Keratinocyte (primary cell): ENCODE results near the gene CAPNS2. TPM values are rescaled to one million over a fixed set of nuclear protein-coding genes. Genes with fewer than 3 reads are reported as not detected.

Experiments used
- DNase-seq: peaks from one replicate; pipeline ENCODE4 v3.0.0-alpha.2; 2011; ENCODE audit warnings: low read depth, missing footprints, low spot score
- FAIRE-seq: peaks from 2 replicates; lab custom pipeline; 2011; peaks lifted over from hg19 to GRCh38; lab: Jason Lieb, UNC
- H2AFZ ChIP-seq: 2 replicates; pipeline ENCODE4 v1.6.0; 2012; ENCODE audit warnings: low read length, control low read depth, inconsistent platforms; ENCODE audit not compliant: control insufficient read depth
- H3K27ac ChIP-seq: 2 replicates; pipeline ENCODE4 v1.5.1; 2011; ENCODE audit warnings: low read length; ENCODE audit not compliant: control insufficient read depth, insufficient read depth
- H3K27me3 ChIP-seq: 3 replicates; pipeline ENCODE4 v1.6.0; 2011; ENCODE audit warnings: low read length; ENCODE audit not compliant: control insufficient read depth, insufficient read depth; ENCODE audit errors: extremely low read depth
- H3K36me3 ChIP-seq, 2 experiments: 2 replicates in 1 of 2; 3 replicates in 1 of 2; pipeline ENCODE4 v1.5.1; 2011; ENCODE audit warnings: low read length in 2 of 2, mild to moderate bottlenecking in 1 of 2; ENCODE audit not compliant: control insufficient read depth in 2 of 2, insufficient read depth in 2 of 2; ENCODE audit errors: extremely low read depth in 1 of 2
- H3K4me1 ChIP-seq: 3 replicates; pipeline ENCODE4 v1.5.1; 2011; ENCODE audit warnings: low read length; ENCODE audit not compliant: control insufficient read depth, insufficient read depth; ENCODE audit errors: extremely low read depth
- H3K4me2 ChIP-seq: 3 replicates; pipeline ENCODE4 v1.6.0; 2011; ENCODE audit warnings: low read depth, low read length; ENCODE audit not compliant: control insufficient read depth, insufficient read depth; ENCODE audit errors: extremely low read depth
- H3K4me3 ChIP-seq, 3 experiments: fragments of 200-600 bp in 1 of 3; sonication (generic) in 1 of 3; 2 replicates in 2 of 3; 3 replicates in 1 of 3; pipeline ENCODE4 v1.5.1; 2011 to 2016; ENCODE audit warnings: low read length in 3 of 3, mild to moderate bottlenecking in 3 of 3, control low read depth in 2 of 3, inconsistent platforms in 1 of 3, low read depth in 1 of 3, mixed read lengths in 1 of 3, mixed run types in 1 of 3, moderate library complexity in 1 of 3; ENCODE audit not compliant: control insufficient read depth in 2 of 3, insufficient read depth in 2 of 3; ENCODE audit errors: extremely low read depth in 1 of 3
- H3K79me2 ChIP-seq: 2 replicates; pipeline ENCODE4 v1.6.0; 2012; ENCODE audit warnings: low read length; ENCODE audit not compliant: control insufficient read depth, insufficient read depth
- H3K9ac ChIP-seq: 3 replicates; pipeline ENCODE4 v1.6.0; 2011; ENCODE audit warnings: low read length; ENCODE audit not compliant: control insufficient read depth, insufficient read depth; ENCODE audit errors: extremely low read depth
- H3K9me1 ChIP-seq: 3 replicates; pipeline ENCODE4 v1.6.0; 2011; ENCODE audit warnings: low read length; ENCODE audit not compliant: control insufficient read depth, insufficient read depth; ENCODE audit errors: extremely low read depth
- H3K9me3 ChIP-seq: 2 replicates; pipeline ENCODE4 v1.5.1; 2012; ENCODE audit warnings: low read depth, low read length; ENCODE audit not compliant: control insufficient read depth
- H4K20me1 ChIP-seq: 3 replicates; pipeline ENCODE4 v1.6.0; 2011; ENCODE audit warnings: low read length; ENCODE audit not compliant: control insufficient read depth, insufficient read depth; ENCODE audit errors: extremely low read depth
- CTCF ChIP-seq, 3 experiments: IDR thresholded peaks in 1 of 3; conservative IDR thresholded peaks in 1 of 3; optimal IDR thresholded peaks in 1 of 3; 2 replicates in 2 of 3; 3 replicates in 1 of 3; pipeline versions ENCODE3 to v1.5.1; 2011; ENCODE audit warnings: low read length in 3 of 3, mild to moderate bottlenecking in 3 of 3, moderate library complexity in 2 of 3, control low read depth in 1 of 3, inconsistent platforms in 1 of 3; ENCODE audit not compliant: insufficient read depth in 2 of 3; ENCODE audit errors: extremely low read depth in 1 of 3
- EZH2 ChIP-seq: IDR thresholded peaks from one replicate; pipeline ENCODE4 v1.6.1; 2012; ENCODE audit warnings: inconsistent platforms, mild to moderate bottlenecking, low read length, moderate library complexity
- dilution Hi-C: fragments of 300-500 bp; cut with MboI; formaldehyde crosslinking; loops from one replicate; pipeline ENCODE4 v1.7.0; 2020; ENCODE audit warnings: low sequenced_read_pairs; ENCODE audit not compliant: extremely low pct_ligation_motif_present
- polyA plus RNA-seq, 5 experiments: library from polyadenylated mRNA; depleted of rRNA in 3 of 5; stranded (reverse) in 3 of 5; stranded (forward) in 1 of 5; unstranded in 1 of 5; fragments of >200 nt; gene quantifications; 1 replicate in 1 of 5; 2 replicates in 3 of 5; 3 replicates in 1 of 5; pipeline versions ENCODE4 v1.2.1 to v1.2.3, GENCODE V29; 2011 to 2012; ENCODE audit warnings: missing spikeins in 2 of 5, low read depth in 1 of 5, low replicate concordance in 1 of 5

The CAPNS2 gene
- polyA plus RNA-seq, 1 donor (not counting 4 experiments of a cell fraction or from before 2014, with no cell fraction given) = 70.5 TPM

- Histone ChIP-seq H3K36me3 (peaks cover 0 to 2% of the 10 kb centered on the region in 2 experiments), H3K27me3 (no peaks in the 10 kb centered on the region), H2AFZ (no peak overlapping the region), H3K4me3 (no peak overlapping the region), H3K9me3 (no peaks in the 10 kb centered on the region), H3K9ac (no peak overlapping the region), H3K79me2 (no peaks in the 10 kb centered on the region), H3K4me1 (no peaks in the 10 kb centered on the region), H3K4me2 (no peak overlapping the region), H3K27ac (no peak overlapping the region), H4K20me1 (no peaks in the 10 kb centered on the region), H3K9me1 (no peaks in the 10 kb centered on the region)
- dilution Hi-C loops = no loop called here
- no peak for TF ChIP-seq CTCF (optimal IDR thresholded peaks at IDR 0.05 in 1 of 3, IDR thresholded peaks at IDR 0.05 in 1 of 3, conservative IDR thresholded peaks at IDR 0.05 in 1 of 3; ENCODE audit: extremely low read depth in 1 of 3, insufficient read depth in 2 of 3, low read length in 3 of 3)
- no peak for TF ChIP-seq EZH2
- no peak for DNase-seq
- no peak for FAIRE-seq
Measured at GRCh38 chr16:55588799-55589198, 22.3 kb downstream of the CAPNS2 start.

GRCh38 chr16:55592306-55592705 lies 25.8 kb downstream of the CAPNS2 start:
- dilution Hi-C loops = no loop called here
- no peaks in the 10 kb centered on the region for H4K20me1 ChIP-seq
- no peaks in the 10 kb centered on the region for H3K9me3 ChIP-seq
- no peak overlapping the region for H3K27ac ChIP-seq
- no peak overlapping the region for H2AFZ ChIP-seq
- H3K9me1 ChIP-seq = no peaks in the 10 kb centered on the region
- H3K79me2 ChIP-seq = no peaks in the 10 kb centered on the region
- H3K9ac ChIP-seq = no peak overlapping the region
- no peak overlapping the region for H3K4me3 ChIP-seq
- H3K4me1 ChIP-seq = no peaks in the 10 kb centered on the region
- FAIRE-seq (no peak), DNase-seq (no peak)
- no peak for TF ChIP-seq EZH2
- no peak for TF ChIP-seq CTCF (optimal IDR thresholded peaks at IDR 0.05 in 1 of 3, IDR thresholded peaks at IDR 0.05 in 1 of 3, conservative IDR thresholded peaks at IDR 0.05 in 1 of 3; ENCODE audit: extremely low read depth in 1 of 3, insufficient read depth in 2 of 3, low read length in 3 of 3)
- H3K4me2 ChIP-seq = no peak overlapping the region
- H3K36me3 ChIP-seq = no peaks in the 10 kb centered on the region
- no peaks in the 10 kb centered on the region for H3K27me3 ChIP-seq
